ENCODE results near the gene ATP5MG.

The ATP5MG gene

GRCh38 chr11:118437208-118438125, 36.1 kb downstream of the ATP5MG start:
- Histone ChIP-seq H3K9me3 (ENCODE audit: control insufficient read depth, insufficient read depth, low read depth, low read length) (no peaks in the 10 kb centered on the region), H3K27ac (ENCODE audit: extremely low read depth, low read depth, low read length) (peak overlapping the region; percentile 78; the same call in 1 of the 2 replicates), H3K36me3 (ENCODE audit: control insufficient read depth in 2 of 2, insufficient read depth in 1 of 2, low read length in 2 of 2) (peaks cover 0 to 27% of the 10 kb centered on the region in 2 experiments; a peak in 1 of 3 replicates), H3K4me3 (ENCODE audit: low read depth, low read length) (peak overlapping the region; percentile 92), H3K4me1 (ENCODE audit: control insufficient read depth, insufficient read depth, low read length) (peaks cover 8% of the 10 kb centered on the region)
- CTCF ChIA-PET: interaction anchor here (1.4 kb wide), 1 partner anchor 14 kb away, joined by 4 read pairs; no protein-coding TSS in a partner anchor
- POLR2A ChIA-PET: no interaction called here
- TF ChIP-seq PBX3 (CRISPR knock-in tag; IDR thresholded peaks at IDR 0.05) (no peak), ZNF548 (tag by site-specific recombination; IDR thresholded peaks at IDR 0.05) (no peak), ELK4 (IDR thresholded peaks at IDR 0.05; ENCODE audit: borderline replicate concordance, low read depth, low read length) (no peak), BCL11B (tag by site-specific recombination; IDR thresholded peaks at IDR 0.05; ENCODE audit: low read depth) (no peak), ZNF391 (tag by site-specific recombination; IDR thresholded peaks at IDR 0.05; ENCODE audit: borderline replicate concordance, low read depth) (no peak), ZNF791 (tag by site-specific recombination; IDR thresholded peaks at IDR 0.05) (no peak), ZNF335 (tag by site-specific recombination; conservative IDR thresholded peaks at IDR 0.05) (peak; percentile 44; the same call in 1 of the 2 replicates), ZNF114 (tag by site-specific recombination; IDR thresholded peaks at IDR 0.05) (no peak), ZNF530 (tag by site-specific recombination; IDR thresholded peaks at IDR 0.05; ENCODE audit: low read depth) (no peak), TRIM28 (IDR thresholded peaks at IDR 0.05; ENCODE audit: borderline replicate concordance, low read length) (no peak), HOXD13 (CRISPR knock-in tag; IDR thresholded peaks at IDR 0.05; ENCODE audit: borderline replicate concordance) (no peak), ZNF585B (tag by site-specific recombination; IDR thresholded peaks at IDR 0.05) (no peak), ZBTB11 (tag by site-specific recombination; conservative IDR thresholded peaks at IDR 0.05; ENCODE audit: low read depth) (peak; percentile 24; the same call in 1 of the 2 replicates), ZNF354C (tag by site-specific recombination; IDR thresholded peaks at IDR 0.05; ENCODE audit: borderline replicate concordance, low read depth) (no peak), ZNF274 (IDR thresholded peaks at IDR 0.05; ENCODE audit: low read length) (no peak), ZNF274 (tag by site-specific recombination; IDR thresholded peaks at IDR 0.05; ENCODE audit: borderline replicate concordance) (no peak), ZNF624 (tag by site-specific recombination; IDR thresholded peaks at IDR 0.05) (no peak), GLI2 (tag by site-specific recombination; IDR thresholded peaks at IDR 0.05; ENCODE audit: borderline replicate concordance, low read depth) (no peak), ZBTB20 (tag by site-specific recombination; IDR thresholded peaks at IDR 0.05) (peak; percentile 76), ZNF843 (tag by site-specific recombination; IDR thresholded peaks at IDR 0.05) (no peak), SCRT1 (tag by site-specific recombination; IDR thresholded peaks at IDR 0.05; ENCODE audit: borderline replicate concordance) (no peak), ZNF544 (tag by site-specific recombination; IDR thresholded peaks at IDR 0.05) (no peak), KLF8 (tag by site-specific recombination; IDR thresholded peaks at IDR 0.05) (peak; percentile 36; the same call in 1 of the 2 replicates), ZFP41 (tag by site-specific recombination; IDR thresholded peaks at IDR 0.05; ENCODE audit: borderline replicate concordance) (no peak), ZNF600 (tag by site-specific recombination; IDR thresholded peaks at IDR 0.05) (peak; percentile 42; the same call in 1 of the 2 replicates), KLF7 (tag by site-specific recombination; IDR thresholded peaks at IDR 0.05; ENCODE audit: borderline replicate concordance) (peak; percentile 31; the same call in 1 of the 2 replicates), ZNF266 (tag by site-specific recombination; IDR thresholded peaks at IDR 0.05; ENCODE audit: low read depth) (no peak)
